Measurements from ENCODE around the gene BTBD9. TPM values are rescaled to one million over a fixed set of nuclear protein-coding genes. Genes with fewer than 3 reads are reported as not detected.
A peak's percentile ranks its signal among the peaks of the same experiment; 100 is the strongest.

The BTBD9 gene
- polyA plus RNA-seq, 1 donor: 7.8 TPM

- WGBS (ENCODE audit: insufficient coverage, low lambda C conversion rate): no CpG with 5 or more reads among the region's 15 CpGs
- Histone ChIP-seq H3K27me3 (ENCODE audit: control insufficient read depth, insufficient read depth, low read length) (no peaks in the 10 kb centered on the region), H3K27ac (ENCODE audit: low read length) (no peak overlapping the region), H3K9me3 (ENCODE audit: control insufficient read depth, low read depth, low read length) (peaks cover 3% of the 10 kb centered on the region), H3K4me1 (ENCODE audit: control insufficient read depth, insufficient read depth, low read length) (no peaks in the 10 kb centered on the region), H3K36me3 (ENCODE audit: control insufficient read depth, insufficient read depth, low read length) (peaks cover 5% of the 10 kb centered on the region), H3K4me3 (ENCODE audit: low read length) (no peak overlapping the region)
- no peak for DNase-seq
Observed at GRCh38 chr6:38161754-38162492, 477.8 kb downstream of the BTBD9 start.

GRCh38 chr6:38161331-38161730 is 478.4 kb downstream of the BTBD9 start:
- Histone ChIP-seq H3K27me3 (ENCODE audit: control insufficient read depth, insufficient read depth, low read length) (no peaks in the 10 kb centered on the region), H3K27ac (ENCODE audit: low read length) (no peak overlapping the region), H3K4me1 (ENCODE audit: control insufficient read depth, insufficient read depth, low read length) (no peaks in the 10 kb centered on the region), H3K36me3 (ENCODE audit: control insufficient read depth, insufficient read depth, low read length) (peaks cover 5% of the 10 kb centered on the region), H3K4me3 (ENCODE audit: low read length) (no peak overlapping the region), H3K9me3 (ENCODE audit: control insufficient read depth, low read depth, low read length) (peaks cover 3% of the 10 kb centered on the region)
- 100% methylated on average over 3 of the region's 15 CpGs for WGBS (ENCODE audit: insufficient coverage, low lambda C conversion rate)
- DNase-seq: no peak

GRCh38 chr6:38160831-38161230 is 478.9 kb downstream of the BTBD9 start:
- WGBS (ENCODE audit: insufficient coverage, low lambda C conversion rate): 100% methylated on average over 1 of the region's 25 CpGs
- peaks cover 5% of the 10 kb centered on the region for H3K36me3 ChIP-seq (ENCODE audit: control insufficient read depth, insufficient read depth, low read length)
- H3K27ac ChIP-seq (ENCODE audit: low read length): no peak overlapping the region
- no peak for DNase-seq
- no peaks in the 10 kb centered on the region for H3K27me3 ChIP-seq (ENCODE audit: control insufficient read depth, insufficient read depth, low read length)
- peaks cover 3% of the 10 kb centered on the region for H3K9me3 ChIP-seq (ENCODE audit: control insufficient read depth, low read depth, low read length)
- no peak overlapping the region for H3K4me3 ChIP-seq (ENCODE audit: low read length)
- no peaks in the 10 kb centered on the region for H3K4me1 ChIP-seq (ENCODE audit: control insufficient read depth, insufficient read depth, low read length)

- H3K27me3 ChIP-seq (ENCODE audit: control insufficient read depth, insufficient read depth, low read length): no peaks in the 10 kb centered on the region
- H3K36me3 ChIP-seq (ENCODE audit: control insufficient read depth, insufficient read depth, low read length): peaks cover 9% of the 10 kb centered on the region
- no CpG with 5 or more reads among the region's 8 CpGs for WGBS (ENCODE audit: insufficient coverage, low lambda C conversion rate)
- no peak overlapping the region for H3K27ac ChIP-seq (ENCODE audit: low read length)
- H3K9me3 ChIP-seq (ENCODE audit: control insufficient read depth, low read depth, low read length): peaks cover 3% of the 10 kb centered on the region
- no peak for DNase-seq
- no peak overlapping the region for H3K4me3 ChIP-seq (ENCODE audit: low read length)
- peaks cover 9% of the 10 kb centered on the region for H3K4me1 ChIP-seq (ENCODE audit: control insufficient read depth, insufficient read depth, low read length)
Observed at GRCh38 chr6:38159596-38159995, 480.1 kb downstream of the BTBD9 start.

- no peak overlapping the region for H3K4me3 ChIP-seq (ENCODE audit: low read length)
- no peak overlapping the region for H3K27ac ChIP-seq (ENCODE audit: low read length)
- no peak for DNase-seq
- H3K36me3 ChIP-seq (ENCODE audit: control insufficient read depth, insufficient read depth, low read length): peaks cover 11% of the 10 kb centered on the region
- H3K9me3 ChIP-seq (ENCODE audit: control insufficient read depth, low read depth, low read length): peaks cover 3% of the 10 kb centered on the region
- no peaks in the 10 kb centered on the region for H3K27me3 ChIP-seq (ENCODE audit: control insufficient read depth, insufficient read depth, low read length)
- WGBS (ENCODE audit: insufficient coverage, low lambda C conversion rate): 100% methylated on average over 1 of the region's 14 CpGs
- H3K4me1 ChIP-seq (ENCODE audit: control insufficient read depth, insufficient read depth, low read length): peaks cover 11% of the 10 kb centered on the region
Observed at GRCh38 chr6:38158762-38159350, 480.9 kb downstream of the BTBD9 start.

GRCh38 chr6:38157905-38158304 is 481.8 kb downstream of the BTBD9 start:
- 80% methylated on average over 3 of the region's 11 CpGs for WGBS (ENCODE audit: insufficient coverage, low lambda C conversion rate)
- no peak for DNase-seq
- Histone ChIP-seq H3K27me3 (ENCODE audit: control insufficient read depth, insufficient read depth, low read length) (no peaks in the 10 kb centered on the region), H3K4me3 (ENCODE audit: low read length) (no peak overlapping the region), H3K36me3 (ENCODE audit: control insufficient read depth, insufficient read depth, low read length) (peaks cover 21% of the 10 kb centered on the region), H3K4me1 (ENCODE audit: control insufficient read depth, insufficient read depth, low read length) (peaks cover 11% of the 10 kb centered on the region), H3K9me3 (ENCODE audit: control insufficient read depth, low read depth, low read length) (peaks cover 3% of the 10 kb centered on the region), H3K27ac (ENCODE audit: low read length) (no peak overlapping the region)

- peaks cover 23% of the 10 kb centered on the region for H3K36me3 ChIP-seq (ENCODE audit: control insufficient read depth, insufficient read depth, low read length)
- H3K4me1 ChIP-seq (ENCODE audit: control insufficient read depth, insufficient read depth, low read length): peaks cover 11% of the 10 kb centered on the region
- no peak overlapping the region for H3K27ac ChIP-seq (ENCODE audit: low read length)
- no peaks in the 10 kb centered on the region for H3K27me3 ChIP-seq (ENCODE audit: control insufficient read depth, insufficient read depth, low read length)
- H3K4me3 ChIP-seq (ENCODE audit: low read length): no peak overlapping the region
- peaks cover 3% of the 10 kb centered on the region for H3K9me3 ChIP-seq (ENCODE audit: control insufficient read depth, low read depth, low read length)
- no peak for DNase-seq
- no CpG with 5 or more reads among the region's 10 CpGs for WGBS (ENCODE audit: insufficient coverage, low lambda C conversion rate)
Observed at GRCh38 chr6:38156818-38157565, 482.7 kb downstream of the BTBD9 start.

GRCh38 chr6:38155621-38156204 is 484.0 kb downstream of the BTBD9 start:
- no peak for DNase-seq
- 100% methylated on average over 1 of the region's 6 CpGs for WGBS (ENCODE audit: insufficient coverage, low lambda C conversion rate)
- Histone ChIP-seq H3K27ac (ENCODE audit: low read length) (peak overlapping the region; percentile 9), H3K27me3 (ENCODE audit: control insufficient read depth, insufficient read depth, low read length) (no peaks in the 10 kb centered on the region), H3K9me3 (ENCODE audit: control insufficient read depth, low read depth, low read length) (peaks cover under 1% of the 10 kb centered on the region), H3K4me1 (ENCODE audit: control insufficient read depth, insufficient read depth, low read length) (peaks cover 11% of the 10 kb centered on the region), H3K4me3 (ENCODE audit: low read length) (no peak overlapping the region), H3K36me3 (ENCODE audit: control insufficient read depth, insufficient read depth, low read length) (peaks cover 21% of the 10 kb centered on the region)

GRCh38 chr6:38155144-38155543 is 484.6 kb downstream of the BTBD9 start:
- WGBS (ENCODE audit: insufficient coverage, low lambda C conversion rate): no CpG with 5 or more reads among the region's 9 CpGs
- peaks cover 21% of the 10 kb centered on the region for H3K36me3 ChIP-seq (ENCODE audit: control insufficient read depth, insufficient read depth, low read length)
- peak overlapping the region; percentile 9 for H3K27ac ChIP-seq (ENCODE audit: low read length)
- no peak overlapping the region for H3K4me3 ChIP-seq (ENCODE audit: low read length)
- peak; percentile 22 to 42 for DNase-seq
- H3K27me3 ChIP-seq (ENCODE audit: control insufficient read depth, insufficient read depth, low read length): no peaks in the 10 kb centered on the region
- no peaks in the 10 kb centered on the region for H3K9me3 ChIP-seq (ENCODE audit: control insufficient read depth, low read depth, low read length)
- peaks cover 11% of the 10 kb centered on the region for H3K4me1 ChIP-seq (ENCODE audit: control insufficient read depth, insufficient read depth, low read length)

- no CpG with 5 or more reads among the region's 8 CpGs for WGBS (ENCODE audit: insufficient coverage, low lambda C conversion rate)
- Histone ChIP-seq H3K27ac (ENCODE audit: low read length) (no peak overlapping the region), H3K36me3 (ENCODE audit: control insufficient read depth, insufficient read depth, low read length) (peaks cover 21% of the 10 kb centered on the region), H3K9me3 (ENCODE audit: control insufficient read depth, low read depth, low read length) (no peaks in the 10 kb centered on the region), H3K4me3 (ENCODE audit: low read length) (no peak overlapping the region), H3K27me3 (ENCODE audit: control insufficient read depth, insufficient read depth, low read length) (no peaks in the 10 kb centered on the region), H3K4me1 (ENCODE audit: control insufficient read depth, insufficient read depth, low read length) (peaks cover 11% of the 10 kb centered on the region)
- DNase-seq: no peak
Observed at GRCh38 chr6:38154731-38155130, 485.0 kb downstream of the BTBD9 start.
